ENCODE data around the gene NXPH2.

Gene NXPH2

GRCh38 chr2:138732651-138733050 lies 47.5 kb downstream of the NXPH2 start:
- no peak for TF ChIP-seq CTCF (IDR thresholded peaks at IDR 0.05; ENCODE audit: poor library complexity, severe bottlenecking)
- peaks cover 2% of the 10 kb centered on the region for H3K9me3 ChIP-seq (ENCODE audit: severe bottlenecking)

GRCh38 chr2:138730497-138731030 lies 49.6 kb downstream of the NXPH2 start:
- no peak for DNase-seq (ENCODE audit: low spot score)

More at GRCh38 chr2:138732651-138733050, 47.5 kb downstream of the NXPH2 start:
- DNase-seq (ENCODE audit: low spot score) (no peak), ATAC-seq (ENCODE audit: low read depth) (no peak)
- Histone ChIP-seq H3K4me1 (ENCODE audit: insufficient read depth, poor library complexity, severe bottlenecking) (no peaks in the 10 kb centered on the region), H3K27me3 (ENCODE audit: insufficient read depth, poor library complexity, severe bottlenecking) (no peaks in the 10 kb centered on the region), H3K4me3 (ENCODE audit: severe bottlenecking) (no peak overlapping the region), H3K36me3 (ENCODE audit: low read depth) (no peaks in the 10 kb centered on the region), H3K27ac (ENCODE audit: poor library complexity, severe bottlenecking) (no peak overlapping the region)

GRCh38 chr2:138727956-138728355 lies 52.2 kb downstream of the NXPH2 start:
- Histone ChIP-seq H3K36me3 (ENCODE audit: low read depth) (no peaks in the 10 kb centered on the region), H3K4me3 (ENCODE audit: severe bottlenecking) (no peak overlapping the region), H3K9me3 (ENCODE audit: severe bottlenecking) (peaks cover 2% of the 10 kb centered on the region), H3K4me1 (ENCODE audit: insufficient read depth, poor library complexity, severe bottlenecking) (no peaks in the 10 kb centered on the region), H3K27me3 (ENCODE audit: insufficient read depth, poor library complexity, severe bottlenecking) (no peaks in the 10 kb centered on the region), H3K27ac (ENCODE audit: poor library complexity, severe bottlenecking) (no peak overlapping the region)
- DNase-seq (ENCODE audit: low spot score) (no peak), ATAC-seq (ENCODE audit: low read depth) (no peak)
- no peak for TF ChIP-seq CTCF (IDR thresholded peaks at IDR 0.05; ENCODE audit: poor library complexity, severe bottlenecking)

More at GRCh38 chr2:138730497-138731030, 49.6 kb downstream of the NXPH2 start:
- H3K27ac ChIP-seq (ENCODE audit: poor library complexity, severe bottlenecking) = no peak overlapping the region
- H3K36me3 ChIP-seq (ENCODE audit: low read depth) = no peaks in the 10 kb centered on the region
- no peak for ATAC-seq (ENCODE audit: low read depth)
- H3K4me1 ChIP-seq (ENCODE audit: insufficient read depth, poor library complexity, severe bottlenecking) = no peaks in the 10 kb centered on the region
- H3K4me3 ChIP-seq (ENCODE audit: severe bottlenecking) = no peak overlapping the region
- no peak for TF ChIP-seq CTCF (IDR thresholded peaks at IDR 0.05; ENCODE audit: poor library complexity, severe bottlenecking)
- no peaks in the 10 kb centered on the region for H3K27me3 ChIP-seq (ENCODE audit: insufficient read depth, poor library complexity, severe bottlenecking)
- peaks cover 2% of the 10 kb centered on the region for H3K9me3 ChIP-seq (ENCODE audit: severe bottlenecking)

- H3K4me1 ChIP-seq (ENCODE audit: insufficient read depth, poor library complexity, severe bottlenecking) = no peaks in the 10 kb centered on the region
- no peak overlapping the region for H3K4me3 ChIP-seq (ENCODE audit: severe bottlenecking)
- TF ChIP-seq CTCF (IDR thresholded peaks at IDR 0.05; ENCODE audit: poor library complexity, severe bottlenecking) = no peak
- no peaks in the 10 kb centered on the region for H3K9me3 ChIP-seq (ENCODE audit: severe bottlenecking)
- DNase-seq (ENCODE audit: low spot score) (no peak), ATAC-seq (ENCODE audit: low read depth) (no peak)
- no peaks in the 10 kb centered on the region for H3K27me3 ChIP-seq (ENCODE audit: insufficient read depth, poor library complexity, severe bottlenecking)
- H3K27ac ChIP-seq (ENCODE audit: poor library complexity, severe bottlenecking) = no peak overlapping the region
- no peaks in the 10 kb centered on the region for H3K36me3 ChIP-seq (ENCODE audit: low read depth)
Observed at GRCh38 chr2:138726681-138727080, 53.5 kb downstream of the NXPH2 start.

GRCh38 chr2:138724729-138725459 lies 55.3 kb downstream of the NXPH2 start:
- H3K4me1 ChIP-seq (ENCODE audit: insufficient read depth, poor library complexity, severe bottlenecking) = no peaks in the 10 kb centered on the region
- no peak for ATAC-seq (ENCODE audit: low read depth)
- no peak for DNase-seq (ENCODE audit: low spot score)
- no peaks in the 10 kb centered on the region for H3K9me3 ChIP-seq (ENCODE audit: severe bottlenecking)
- no peak overlapping the region for H3K27ac ChIP-seq (ENCODE audit: poor library complexity, severe bottlenecking)
- no peaks in the 10 kb centered on the region for H3K36me3 ChIP-seq (ENCODE audit: low read depth)
- H3K4me3 ChIP-seq (ENCODE audit: severe bottlenecking) = no peak overlapping the region
- no peak for TF ChIP-seq CTCF (IDR thresholded peaks at IDR 0.05; ENCODE audit: poor library complexity, severe bottlenecking)
- H3K27me3 ChIP-seq (ENCODE audit: insufficient read depth, poor library complexity, severe bottlenecking) = no peaks in the 10 kb centered on the region

Measured in RWPE2 (cell line).